CD14-positive monocyte (primary cell): ENCODE measurements around the gene CACHD1. TPM values are rescaled to one million over a fixed set of nuclear protein-coding genes. Genes with fewer than 3 reads are reported as not detected.

Experiments used
- DNase-seq, 3 donors: peaks; one replicate each; pipeline ENCODE4 v3.0.0-alpha.2; 2011 to 2022
- H2AFZ ChIP-seq: 2 replicates; pipeline ENCODE4 v1.6.0; 2012; ENCODE audit warnings: mild to moderate bottlenecking, low read depth, low read length, inconsistent platforms; ENCODE audit not compliant: insufficient read depth, poor library complexity, severe bottlenecking
- H3K27ac ChIP-seq, 2 donors: 1 replicate in 1 of 2; 2 replicates in 1 of 2; pipeline ENCODE4 v1.5.1; 2012 to 2013; ENCODE audit warnings: low read length in 2 of 2, control low read depth in 1 of 2, inconsistent platforms in 1 of 2, low read depth in 1 of 2, mild to moderate bottlenecking in 1 of 2
- H3K27me3 ChIP-seq, 2 donors: one replicate each; pipeline versions ENCODE4 v1.6.0 to v1.6.1; 2011 to 2013; ENCODE audit warnings: low read length in 2 of 2; ENCODE audit not compliant: control insufficient read depth in 2 of 2, insufficient read depth in 2 of 2
- H3K36me3 ChIP-seq, 2 donors: replicated peaks in 1 of 2; 1 replicate in 1 of 2; 2 replicates in 1 of 2; pipeline versions ENCODE4 v1.5.1 to v1.6.1; 2012 to 2013; ENCODE audit warnings: low read length in 2 of 2, control low read depth in 1 of 2, inconsistent platforms in 1 of 2, mild to moderate bottlenecking in 1 of 2; ENCODE audit not compliant: insufficient read depth in 2 of 2, control insufficient read depth in 1 of 2
- H3K4me1 ChIP-seq, 2 donors: 1 replicate in 1 of 2; 2 replicates in 1 of 2; pipeline versions ENCODE4 v1.5.1 to v1.6.1; 2012 to 2013; ENCODE audit warnings: low read length in 2 of 2, control low read depth in 1 of 2, inconsistent platforms in 1 of 2, mild to moderate bottlenecking in 1 of 2, moderate library complexity in 1 of 2; ENCODE audit not compliant: insufficient read depth in 2 of 2, control insufficient read depth in 1 of 2
- H3K4me2 ChIP-seq: replicated peaks from 2 replicates; pipeline ENCODE3; 2012; ENCODE audit warnings: low read length, moderate library complexity, mild to moderate bottlenecking; ENCODE audit not compliant: poor library complexity, severe bottlenecking; ENCODE audit errors: extremely low read depth
- H3K4me3 ChIP-seq, 3 experiments: fragments of 200-600 bp in 1 of 3; sonication (generic) in 1 of 3; replicated peaks in 1 of 3; 1 replicate in 2 of 3; 2 replicates in 1 of 3; pipeline ENCODE4 v1.5.1; 2011 to 2013; ENCODE audit warnings: low read length in 3 of 3, mild to moderate bottlenecking in 3 of 3, control low read depth in 2 of 3, low read depth in 2 of 3, inconsistent platforms in 1 of 3, moderate library complexity in 1 of 3
- H3K79me2 ChIP-seq: 2 replicates; pipeline ENCODE4 v1.6.0; 2012; ENCODE audit warnings: mild to moderate bottlenecking, control low read depth, inconsistent platforms, low read length, moderate library complexity; ENCODE audit not compliant: insufficient read depth
- H3K9ac ChIP-seq: 2 replicates; pipeline ENCODE4 v1.6.0; 2017; ENCODE audit warnings: low read length, mild to moderate bottlenecking; ENCODE audit not compliant: insufficient read depth, poor library complexity, severe bottlenecking
- H3K9me3 ChIP-seq, 2 donors: replicated peaks in 1 of 2; 1 replicate in 1 of 2; 2 replicates in 1 of 2; pipeline versions ENCODE4 v1.5.1 to v1.6.1; 2012 to 2013; ENCODE audit warnings: low read length in 2 of 2, control low read depth in 1 of 2; ENCODE audit not compliant: control insufficient read depth in 1 of 2, insufficient read depth in 1 of 2
- H4K20me1 ChIP-seq: 2 replicates; pipeline ENCODE4 v1.6.0; 2012; ENCODE audit warnings: mild to moderate bottlenecking, low read length, control low read depth, moderate library complexity; ENCODE audit not compliant: insufficient read depth
- H3K27ac Mint-ChIP-seq, 7 donors: one replicate each; pipeline ENCODE4 v1.8.0; 2020; ENCODE audit warnings: mild to moderate bottlenecking in 7 of 7, mixed read lengths in 7 of 7, moderate library complexity in 6 of 7, inconsistent platforms in 2 of 7
- H3K27me3 Mint-ChIP-seq, 3 donors: one replicate each; pipeline ENCODE4 v1.8.0; 2021 to 2022; ENCODE audit warnings: low read depth in 3 of 3, mild to moderate bottlenecking in 3 of 3, mixed read lengths in 3 of 3, moderate library complexity in 3 of 3, inconsistent platforms in 1 of 3
- H3K36me3 Mint-ChIP-seq, 2 donors: one replicate each; pipeline ENCODE4 v1.8.0; 2020; ENCODE audit warnings: mixed read lengths in 2 of 2, inconsistent platforms in 1 of 2, mild to moderate bottlenecking in 1 of 2
- H3K4me1 Mint-ChIP-seq: one replicate; pipeline ENCODE4 v1.8.0; 2020; ENCODE audit warnings: mild to moderate bottlenecking, mixed read lengths
- H3K4me3 Mint-ChIP-seq, 2 donors: one replicate each; pipeline ENCODE4 v1.8.0; 2020; ENCODE audit warnings: mild to moderate bottlenecking in 2 of 2, mixed read lengths in 2 of 2, moderate library complexity in 1 of 2
- H3K9me3 Mint-ChIP-seq, 7 donors: one replicate each; pipeline ENCODE4 v1.8.0; 2020 to 2022; ENCODE audit warnings: mixed read lengths in 7 of 7, mild to moderate bottlenecking in 6 of 7, moderate library complexity in 6 of 7, inconsistent platforms in 2 of 7
- CTCF ChIP-seq: fragments of 200-600 bp; IDR thresholded peaks from one replicate; pipeline ENCODE4 v1.8.0; 2022; ENCODE audit warnings: antibody characterized with exemption, mild to moderate bottlenecking
- WGBS: methylation state at CpG from one replicate; pipeline ENCODE4 v1.1.5; 2013; ENCODE audit warnings: missing lambda C conversion rate; ENCODE audit not compliant: insufficient coverage; 5-methylcytosine and 5-hydroxymethylcytosine counted together
- intact Hi-C, 2 donors: fragments of 100-400 bp; cut with micrococcal nuclease; formaldehyde crosslinking; loops; one replicate each; pipeline versions ENCODE4 v1.15.0 to v1.15.1; 2023
- polyA plus RNA-seq, 3 donors: library from polyadenylated mRNA; depleted of rRNA in 1 of 3; unstranded in 2 of 3; stranded (reverse) in 1 of 3; fragments of 300-500 nt in 2 of 3; fragments of >200 nt in 1 of 3; fragmentation: Illumina TruSeq in 2 of 3; gene quantifications; 1 replicate in 2 of 3; 2 replicates in 1 of 3; pipeline ENCODE4 v1.2.3, GENCODE V29; 2012 to 2021

CACHD1 gene
- polyA plus RNA-seq, 3 donors, result 0.12 TPM; not detected in 2

GRCh38 chr1:64575881-64576676, 106.2 kb downstream of the CACHD1 start:
- Mint-ChIP-seq H3K9me3 (peaks cover 0 to 5% (median 0%) of the 10 kb centered on the region in 7 donors), H3K4me1 (no peaks in the 10 kb centered on the region), H3K27ac (no peak overlapping the region), H3K36me3 (no peaks in the 10 kb centered on the region), H3K27me3 (no peaks in the 10 kb centered on the region), H3K4me3 (no peak overlapping the region)
- Histone ChIP-seq H4K20me1 (no peaks in the 10 kb centered on the region), H3K79me2 (no peaks in the 10 kb centered on the region), H3K27ac (no peak overlapping the region), H3K27me3 (no peaks in the 10 kb centered on the region), H3K4me1 (no peaks in the 10 kb centered on the region), H2AFZ (no peak overlapping the region), H3K36me3 (no peaks in the 10 kb centered on the region), H3K9me3 (no peaks in the 10 kb centered on the region), H3K9ac (no peak overlapping the region), H3K4me2 (no peak overlapping the region), H3K4me3 (no peak overlapping the region)
- intact Hi-C loops, result no loop called here
- 100% methylated on average over 9 of the region's 11 CpGs for WGBS
- no peak for TF ChIP-seq CTCF
- DNase-seq, result no peak

- H3K27ac ChIP-seq, result no peak overlapping the region
- no peaks in the 10 kb centered on the region for H3K27me3 ChIP-seq
- Mint-ChIP-seq H3K27me3 (no peaks in the 10 kb centered on the region), H3K4me3 (no peak overlapping the region), H3K9me3 (no peaks in the 10 kb centered on the region), H3K27ac (no peak overlapping the region), H3K4me1 (no peaks in the 10 kb centered on the region), H3K36me3 (no peaks in the 10 kb centered on the region)
- no peaks in the 10 kb centered on the region for H3K4me1 ChIP-seq
- WGBS, result no CpG with 5 or more reads among the region's 3 CpGs
- H3K4me2 ChIP-seq, result no peak overlapping the region
- TF ChIP-seq CTCF, result no peak
- no peaks in the 10 kb centered on the region for H4K20me1 ChIP-seq
- no peak overlapping the region for H3K4me3 ChIP-seq
- DNase-seq, result no peak
- intact Hi-C loops, result no loop called here
- no peak overlapping the region for H2AFZ ChIP-seq
- no peaks in the 10 kb centered on the region for H3K79me2 ChIP-seq
- H3K9ac ChIP-seq, result no peak overlapping the region
- H3K36me3 ChIP-seq, result no peaks in the 10 kb centered on the region
- no peaks in the 10 kb centered on the region for H3K9me3 ChIP-seq
Observed at GRCh38 chr1:64578270-64578973, 108.5 kb downstream of the CACHD1 start.
